Endothelial cell of umbilical vein (primary cell): Measurements from ENCODE around the gene COL5A1. TPM values are rescaled to one million over a fixed set of nuclear protein-coding genes. Genes with fewer than 3 reads are reported as not detected.

Source experiments
- BruUV-seq: library from RNA; stranded (reverse); fragments of 400-500 nt; replicated peaks from 2 replicates; lab custom pipeline; 2021; lab: Mats Ljungman, UMichigan
- CTCF ChIA-PET: fragments of 300-600, 350-600 bp; sonication (Branson Sonifier 250); formaldehyde crosslinking; loops from one replicate; lab custom pipeline; 2021; ENCODE audit warnings: antibody characterized with exemption, inconsistent platforms; lab: Charles Lee
- POLR2A ChIA-PET: fragments of 300-600, 350-600 bp; sonication (Branson Sonifier 250); formaldehyde crosslinking; loops from one replicate; lab custom pipeline; 2021; ENCODE audit warnings: antibody characterized with exemption, inconsistent platforms; lab: Charles Lee
- DNase-seq: peaks from one replicate; pipeline ENCODE4 v3.0.0-alpha.2; 2011; ENCODE audit warnings: low read depth, low spot score
- FAIRE-seq: peaks from 2 replicates; lab custom pipeline; 2011; peaks lifted over from hg19 to GRCh38; lab: Jason Lieb, UNC
- H2AFZ ChIP-seq: 2 replicates; pipeline ENCODE4 v1.6.0; 2012; ENCODE audit warnings: low read depth, low read length, control low read depth, inconsistent platforms
- H3K27ac ChIP-seq: 2 replicates; pipeline ENCODE4 v1.5.1; 2011; ENCODE audit warnings: low read depth, mild to moderate bottlenecking, control low read depth, low read length, moderate library complexity; ENCODE audit not compliant: insufficient read depth
- H3K27me3 ChIP-seq, 2 experiments: 2 replicates each; pipeline versions ENCODE4 v1.6.0 to v1.6.1; 2011; ENCODE audit warnings: low read length in 2 of 2, mixed read lengths in 1 of 2; ENCODE audit not compliant: control insufficient read depth in 2 of 2, insufficient read depth in 2 of 2
- H3K36me3 ChIP-seq, 2 experiments: 2 replicates in 1 of 2; 3 replicates in 1 of 2; pipeline ENCODE4 v1.5.1; 2011; ENCODE audit warnings: low read length in 2 of 2, mild to moderate bottlenecking in 1 of 2, moderate library complexity in 1 of 2; ENCODE audit not compliant: control insufficient read depth in 2 of 2, insufficient read depth in 2 of 2; ENCODE audit errors: extremely low read depth in 1 of 2
- H3K4me1 ChIP-seq: 3 replicates; pipeline ENCODE4 v1.5.1; 2011; ENCODE audit warnings: mild to moderate bottlenecking, low read length; ENCODE audit not compliant: control insufficient read depth, insufficient read depth; ENCODE audit errors: extremely low read depth
- H3K4me2 ChIP-seq: 2 replicates; pipeline ENCODE4 v1.6.1; 2011; ENCODE audit warnings: low read length, control low read depth, mixed read lengths; ENCODE audit not compliant: insufficient read depth
- H3K4me3 ChIP-seq, 3 experiments: fragments of 200-600 bp in 1 of 3; sonication (generic), shearing (Covaris generic) in 1 of 3; replicated peaks in 1 of 3; 2 replicates each; pipeline ENCODE4 v1.5.1; 2011 to 2016; ENCODE audit warnings: control low read depth in 3 of 3, low read length in 3 of 3, mild to moderate bottlenecking in 2 of 3, inconsistent platforms in 1 of 3, low read depth in 1 of 3, moderate library complexity in 1 of 3; ENCODE audit not compliant: insufficient read depth in 1 of 3
- H3K79me2 ChIP-seq: 2 replicates; pipeline ENCODE4 v1.6.0; 2012; ENCODE audit warnings: low read length, inconsistent platforms; ENCODE audit not compliant: control insufficient read depth, insufficient read depth
- H3K9ac ChIP-seq: replicated peaks from 2 replicates; pipeline ENCODE3; 2011; ENCODE audit warnings: low read length, control low read depth; ENCODE audit not compliant: insufficient read depth; ENCODE audit errors: extremely low read depth
- H3K9me1 ChIP-seq: replicated peaks from 3 replicates; pipeline ENCODE4 v1.6.0; 2011; ENCODE audit warnings: mild to moderate bottlenecking, low read length; ENCODE audit not compliant: control insufficient read depth, insufficient read depth; ENCODE audit errors: extremely low read depth
- H3K9me3 ChIP-seq: replicated peaks from 2 replicates; pipeline ENCODE4 v1.5.1; 2012; ENCODE audit warnings: low read length, inconsistent platforms; ENCODE audit not compliant: control insufficient read depth, insufficient read depth
- H4K20me1 ChIP-seq: replicated peaks from 2 replicates; pipeline ENCODE3; 2011; ENCODE audit warnings: mild to moderate bottlenecking, low read length; ENCODE audit not compliant: control insufficient read depth, insufficient read depth; ENCODE audit errors: extremely low read depth
- EZH2 ChIP-seq: IDR thresholded peaks from 2 replicates; pipeline ENCODE4 v1.6.1; 2012; ENCODE audit warnings: borderline replicate concordance, low read depth, mild to moderate bottlenecking, moderate library complexity, low read length, inconsistent platforms; ENCODE audit not compliant: severe bottlenecking
- JUN ChIP-seq: IDR thresholded peaks from 2 replicates; pipeline ENCODE4 v1.6.1; 2011; ENCODE audit warnings: borderline replicate concordance, low read depth; ENCODE audit not compliant: insufficient read length, insufficient read depth
- POLR2A ChIP-seq: IDR thresholded peaks from 2 replicates; pipeline ENCODE4 v1.6.1; 2012; ENCODE audit warnings: low read depth, mild to moderate bottlenecking, control low read depth, low read length
- POLR2AphosphoS5 ChIP-seq: IDR thresholded peaks from 2 replicates; pipeline ENCODE4 v1.6.1; 2012; ENCODE audit warnings: low read depth, mild to moderate bottlenecking, control low read depth, low read length, moderate library complexity; ENCODE audit not compliant: insufficient read depth
- dilution Hi-C: fragments of 300-500 bp; cut with MboI; formaldehyde crosslinking; loops from one replicate; pipeline ENCODE4 v1.15.0; 2019; ENCODE audit warnings: low sequenced_read_pairs; ENCODE audit not compliant: extremely low pct_ligation_motif_present
- intact Hi-C: fragments of 100-400 bp; cut with micrococcal nuclease; formaldehyde crosslinking; loops from one replicate; pipeline ENCODE4 v1.10.0; 2022
- polyA plus RNA-seq, 4 experiments: library from polyadenylated mRNA; depleted of rRNA in 3 of 4; stranded (reverse) in 3 of 4; unstranded in 1 of 4; fragments of >200 nt; gene quantifications; 2 replicates each; pipeline versions ENCODE4 v1.2.1 to v1.2.3, GENCODE V29; 2011 to 2012; ENCODE audit warnings: missing spikeins in 1 of 4
- total RNA-seq: library from RNA; stranded (reverse); gene quantifications from 2 replicates; pipeline ENCODE4 v1.2.3, GENCODE V29; 2021

The COL5A1 gene
- total and polyA plus RNA-seq, 2 donors (not counting 3 experiments of a cell fraction or from before 2014, with no cell fraction given): 97.4 to 175 TPM

- dilution Hi-C loops: no loop called here
- Histone ChIP-seq H3K9me3 (no peaks in the 10 kb centered on the region), H3K27me3 (no peaks in the 10 kb centered on the region), H3K9me1 (no peaks in the 10 kb centered on the region), H3K79me2 (no peaks in the 10 kb centered on the region), H3K36me3 (peaks cover 7 to 23% of the 10 kb centered on the region in 2 experiments), H2AFZ (no peak overlapping the region), H3K4me3 (no peak overlapping the region), H3K4me2 (no peak overlapping the region), H3K27ac (no peak overlapping the region), H3K4me1 (no peaks in the 10 kb centered on the region), H3K9ac (no peak overlapping the region), H4K20me1 (no peaks in the 10 kb centered on the region)
- FAIRE-seq (no peak), DNase-seq (no peak)
- POLR2A ChIA-PET: no interaction called here
- CTCF ChIA-PET: interaction anchor here (1.2 kb wide), 1 partner anchor 282 kb away, joined by 3 read pairs; no protein-coding TSS in a partner anchor
- no TSS peak for BruUV-seq
- intact Hi-C loops: no loop called here
- no peak for TF ChIP-seq EZH2
Observed at GRCh38 chr9:134731497-134732391, 90.1 kb downstream of the COL5A1 start.

GRCh38 chr9:134732392-134733110 is 90.9 kb downstream of the COL5A1 start:
- intact Hi-C loops (no loop called here), dilution Hi-C loops (no loop called here)
- ChIA-PET CTCF (no interaction called here), POLR2A (no interaction called here)
- Histone ChIP-seq H3K36me3 (peaks cover 7 to 17% of the 10 kb centered on the region in 2 experiments), H2AFZ (no peak overlapping the region), H3K9me3 (no peaks in the 10 kb centered on the region), H4K20me1 (no peaks in the 10 kb centered on the region), H3K79me2 (no peaks in the 10 kb centered on the region), H3K27me3 (no peaks in the 10 kb centered on the region), H3K4me1 (no peaks in the 10 kb centered on the region), H3K9me1 (no peaks in the 10 kb centered on the region), H3K9ac (no peak overlapping the region), H3K4me2 (no peak overlapping the region), H3K27ac (no peak overlapping the region), H3K4me3 (no peak overlapping the region)
- TF ChIP-seq POLR2A (no peak), POLR2AphosphoS5 (no peak), JUN (no peak), EZH2 (no peak)
- DNase-seq (no peak), FAIRE-seq (no peak)
- no TSS peak for BruUV-seq
